Fibroblast of villous mesenchyme (primary cell): ENCODE measurements around the gene CCR8. TPM values are rescaled to one million over a fixed set of nuclear protein-coding genes. Genes with fewer than 3 reads are reported as not detected.
A peak's percentile ranks its signal among the peaks of the same experiment; 100 is the strongest.

Experiments used
- DNase-seq: peaks from one replicate; pipeline ENCODE4 v3.0.0-alpha.2; 2010; ENCODE audit warnings: low read depth
- H3K4me3 ChIP-seq: 2 replicates; pipeline ENCODE4 v1.5.1; 2011; ENCODE audit warnings: low read depth, mild to moderate bottlenecking, low read length
- total RNA-seq: library from RNA; depleted of rRNA; stranded (reverse); fragments of >200 nt; gene quantifications from 2 replicates; pipeline ENCODE4 v1.2.3, GENCODE V29; 2012
- TF ChIP-seq, protein P1 (sequence below): IDR thresholded peaks from 2 replicates; pipeline ENCODE4 v1.5.1; 2012; ENCODE audit warnings: low read depth, mild to moderate bottlenecking, low read length; ENCODE audit not compliant: insufficient read depth

CCR8 gene
- total RNA-seq, 1 donor: not detected

DNA sequence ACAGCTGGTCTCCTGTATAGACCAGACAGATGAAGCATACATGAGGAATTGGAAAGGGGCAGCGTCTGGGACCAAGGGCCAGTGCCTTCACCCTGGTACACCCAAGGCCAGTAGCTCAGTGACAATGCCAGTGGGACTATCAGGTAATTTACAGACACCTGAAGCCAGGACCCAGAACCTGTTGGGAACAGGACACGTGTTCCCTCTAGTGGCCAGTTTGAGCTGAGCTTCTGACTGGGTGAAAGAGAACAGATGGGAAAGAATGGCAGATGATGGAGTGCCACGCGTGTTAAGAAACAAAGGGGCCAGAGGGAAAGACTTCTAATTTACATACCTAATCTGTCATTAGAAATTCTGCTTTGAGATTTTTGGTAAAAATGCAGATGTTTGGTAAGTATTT is 48.6 kb downstream of the CCR8 start:
- TF ChIP-seq, protein P1, sequence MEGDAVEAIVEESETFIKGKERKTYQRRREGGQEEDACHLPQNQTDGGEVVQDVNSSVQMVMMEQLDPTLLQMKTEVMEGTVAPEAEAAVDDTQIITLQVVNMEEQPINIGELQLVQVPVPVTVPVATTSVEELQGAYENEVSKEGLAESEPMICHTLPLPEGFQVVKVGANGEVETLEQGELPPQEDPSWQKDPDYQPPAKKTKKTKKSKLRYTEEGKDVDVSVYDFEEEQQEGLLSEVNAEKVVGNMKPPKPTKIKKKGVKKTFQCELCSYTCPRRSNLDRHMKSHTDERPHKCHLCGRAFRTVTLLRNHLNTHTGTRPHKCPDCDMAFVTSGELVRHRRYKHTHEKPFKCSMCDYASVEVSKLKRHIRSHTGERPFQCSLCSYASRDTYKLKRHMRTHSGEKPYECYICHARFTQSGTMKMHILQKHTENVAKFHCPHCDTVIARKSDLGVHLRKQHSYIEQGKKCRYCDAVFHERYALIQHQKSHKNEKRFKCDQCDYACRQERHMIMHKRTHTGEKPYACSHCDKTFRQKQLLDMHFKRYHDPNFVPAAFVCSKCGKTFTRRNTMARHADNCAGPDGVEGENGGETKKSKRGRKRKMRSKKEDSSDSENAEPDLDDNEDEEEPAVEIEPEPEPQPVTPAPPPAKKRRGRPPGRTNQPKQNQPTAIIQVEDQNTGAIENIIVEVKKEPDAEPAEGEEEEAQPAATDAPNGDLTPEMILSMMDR: peak; percentile 72
- H3K4me3 ChIP-seq: no peak overlapping the region
- peak; percentile 33 for DNase-seq

DNA sequence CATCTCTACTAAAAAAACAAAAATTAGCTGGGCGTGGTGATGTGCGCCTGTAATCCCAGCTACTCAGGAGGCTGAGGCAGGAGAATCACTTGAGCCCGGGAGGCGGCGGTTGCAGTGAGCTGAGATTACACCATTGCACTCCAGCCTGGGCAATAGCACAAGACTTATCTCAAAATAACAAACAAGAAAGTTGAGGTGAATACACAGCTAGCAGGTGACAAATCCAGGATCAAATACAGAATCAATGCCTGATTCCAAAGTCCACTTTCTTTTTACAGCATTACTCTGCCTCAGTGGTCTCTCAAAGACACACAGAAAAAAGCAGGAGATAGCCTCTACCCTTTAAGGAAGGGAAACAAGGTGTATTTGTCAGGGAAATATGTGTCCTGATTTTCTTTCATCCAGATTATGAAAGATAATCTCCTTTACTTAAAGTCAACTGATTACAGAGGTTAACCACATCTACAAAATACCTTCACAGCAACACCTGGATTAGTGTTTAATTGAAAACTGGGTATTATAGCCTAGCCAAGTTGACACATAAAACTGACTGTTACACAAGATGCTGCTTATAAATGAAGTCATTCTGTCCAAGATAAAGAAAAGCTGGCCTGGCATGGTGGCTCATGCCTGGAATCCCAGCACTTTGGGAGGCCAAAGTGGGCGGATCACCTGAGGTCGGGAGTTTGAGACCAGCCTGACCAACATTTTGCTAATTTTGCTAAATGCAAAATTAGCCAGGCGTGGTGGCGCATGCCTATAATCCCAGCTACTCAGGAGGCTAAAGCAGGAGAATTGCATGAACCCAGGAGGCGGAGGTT is 49.7 kb downstream of the CCR8 start:
- DNase-seq: no peak
- no peak overlapping the region for H3K4me3 ChIP-seq
- TF ChIP-seq, protein P1: no peak

DNA sequence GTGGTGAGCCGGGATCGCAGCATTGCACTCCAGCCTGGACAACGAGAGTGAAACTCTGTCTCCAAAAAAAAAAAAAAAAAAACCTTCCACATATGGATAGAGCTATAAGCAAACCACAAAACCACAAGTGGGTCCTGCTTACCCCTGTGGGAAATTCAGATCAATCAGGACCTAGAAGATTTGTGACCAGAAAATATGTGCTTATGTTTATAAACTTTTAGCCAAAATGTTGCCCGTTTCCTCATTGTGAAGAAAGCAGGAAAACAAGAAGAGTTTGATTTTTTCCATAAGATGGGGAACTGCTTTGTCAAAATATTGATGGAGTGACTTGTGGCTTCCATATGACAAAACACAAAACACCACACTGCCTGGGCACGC is 50.3 kb downstream of the CCR8 start:
- no peak for DNase-seq
- TF ChIP-seq, protein P1: no peak
- H3K4me3 ChIP-seq: no peak overlapping the region

DNA sequence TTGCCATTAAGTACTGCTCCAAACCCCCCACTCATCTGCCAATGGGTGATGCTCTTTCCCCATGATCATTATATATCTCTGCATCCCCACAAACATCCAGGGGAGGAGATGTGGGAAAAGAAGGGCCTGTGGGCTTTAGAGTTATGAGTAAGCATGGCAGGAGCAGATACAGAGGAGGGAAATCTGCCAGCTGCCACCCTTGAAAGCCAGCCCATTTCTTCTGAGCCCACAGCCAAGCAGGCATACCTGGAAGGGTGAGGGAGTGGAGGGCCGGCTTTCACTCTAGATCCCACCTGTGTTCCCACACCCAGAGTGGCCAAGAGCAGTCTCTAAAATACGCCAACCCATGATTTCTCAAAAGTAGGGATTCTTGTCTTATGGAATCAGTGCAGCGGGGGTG is 51.9 kb downstream of the CCR8 start:
- TF ChIP-seq, protein P1: no peak
- DNase-seq: no peak
- no peak overlapping the region for H3K4me3 ChIP-seq

Other genes with a start within 250 kb of the CCR8 start
- 44.9 and 50.9 TPM in 2 replicates for gene GORASP1, start 222.1 kb upstream of the CCR8 start, total RNA-seq
- gene TTC21A, start 222.0 kb upstream of the CCR8 start, total RNA-seq: 3.5 and 3.9 TPM in 2 replicates
- 16.8 and 20.7 TPM in 2 replicates for gene CSRNP1, start 176.1 kb upstream of the CCR8 start, total RNA-seq
- under 0.01 TPM in 1 of 2 replicates, not detected in the other for gene XIRP1, start 137.1 kb upstream of the CCR8 start, total RNA-seq
- not detected in 2 replicates for gene CX3CR1, start 49.7 kb upstream of the CCR8 start, total RNA-seq
- 18.4 and 22.5 TPM in 2 replicates for gene SLC25A38, start 53.7 kb downstream of the CCR8 start, total RNA-seq
- gene RPSA, start 77.0 kb downstream of the CCR8 start, total RNA-seq: 964 and 1,304 TPM in 2 replicates
- gene MOBP, start 138.0 kb downstream of the CCR8 start, total RNA-seq: not detected in 2 replicates